CD4-positive, alpha-beta T cell treated with Interleukin-15 for 4 hours (primary cell): ENCODE results near the gene NKX2-8.
A peak's percentile ranks its signal among the peaks of the same experiment; 100 is the strongest.
"Not testable (repeated sequence)": the region's sequence is repeated elsewhere in the genome, so short reads cannot be mapped to it uniquely, and the experiment has no call there.

ENCODE experiments used
- DNase-seq: peaks from one replicate; pipeline ENCODE4 v3.0.0-alpha.2; 2020; ENCODE audit warnings: low spot score

NKX2-8 gene

DNA sequence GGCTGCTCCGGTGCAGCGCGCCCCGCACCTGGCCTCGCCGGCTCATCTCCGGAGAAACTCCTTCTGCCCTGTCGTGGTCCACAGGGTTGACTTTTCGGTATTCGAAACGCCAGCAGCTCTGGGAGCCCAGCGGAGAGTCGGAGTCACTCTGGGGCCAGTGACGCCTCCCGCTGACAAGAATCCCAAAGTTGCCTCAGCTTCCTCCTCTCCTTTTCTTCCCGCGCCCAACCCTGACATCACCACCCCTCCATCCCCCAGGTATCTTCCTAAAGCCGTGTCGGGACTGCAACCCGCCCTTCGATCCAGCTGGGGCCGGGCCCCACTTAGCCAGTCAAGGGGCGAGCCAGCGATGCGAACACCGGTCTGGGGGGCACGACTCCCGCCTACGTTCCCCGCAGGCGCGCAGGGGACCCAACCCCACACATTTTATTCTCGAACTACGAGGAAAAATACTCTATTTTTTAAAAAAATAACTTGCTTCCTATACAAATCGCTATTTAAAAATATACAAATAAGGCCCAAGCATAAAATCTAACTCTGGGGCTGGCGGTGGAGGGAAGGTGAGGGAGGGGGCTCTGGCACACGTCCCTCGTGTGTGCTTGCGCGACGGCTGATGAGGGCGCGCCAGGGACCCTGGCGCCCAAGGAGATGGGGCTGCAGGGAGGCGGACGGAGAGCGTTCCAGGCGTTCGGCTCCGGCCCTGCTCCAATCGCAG lies 2.1 kb downstream of the NKX2-8 start:
- DNase-seq = no peak

DNA sequence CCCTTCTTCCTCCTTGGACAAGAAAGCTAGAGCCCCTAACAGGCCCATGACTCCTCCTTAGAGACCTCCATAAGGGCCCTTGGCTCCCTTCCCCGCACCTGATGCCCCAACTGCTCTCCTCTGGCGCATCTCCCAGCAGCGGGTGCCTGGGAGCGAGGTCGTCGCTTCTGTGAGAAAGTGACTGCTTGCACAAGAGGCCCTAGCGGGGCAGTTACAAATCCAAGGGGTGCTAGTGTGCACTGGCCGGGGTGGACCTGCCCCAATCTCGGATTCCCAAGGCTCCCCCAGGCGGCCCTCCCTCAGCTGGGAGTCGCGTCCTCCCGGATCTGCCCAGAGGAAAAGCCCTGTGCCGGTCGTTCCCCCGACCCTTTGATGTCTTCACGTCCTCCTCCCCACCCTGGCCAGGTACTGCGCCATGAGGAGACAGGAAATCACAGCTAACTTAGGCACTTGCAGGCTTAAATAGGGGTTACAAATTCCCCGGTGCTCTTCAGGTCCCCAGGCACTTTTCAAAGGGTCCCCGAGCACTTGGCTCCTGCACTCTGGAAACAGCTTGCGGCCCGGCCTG lies 2.8 kb downstream of the NKX2-8 start:
- DNase-seq = no peak

- DNase-seq = no peak
These were observed 3.3 kb downstream of the NKX2-8 start for GRCh38 chr14:36579001-36579555.

DNA sequence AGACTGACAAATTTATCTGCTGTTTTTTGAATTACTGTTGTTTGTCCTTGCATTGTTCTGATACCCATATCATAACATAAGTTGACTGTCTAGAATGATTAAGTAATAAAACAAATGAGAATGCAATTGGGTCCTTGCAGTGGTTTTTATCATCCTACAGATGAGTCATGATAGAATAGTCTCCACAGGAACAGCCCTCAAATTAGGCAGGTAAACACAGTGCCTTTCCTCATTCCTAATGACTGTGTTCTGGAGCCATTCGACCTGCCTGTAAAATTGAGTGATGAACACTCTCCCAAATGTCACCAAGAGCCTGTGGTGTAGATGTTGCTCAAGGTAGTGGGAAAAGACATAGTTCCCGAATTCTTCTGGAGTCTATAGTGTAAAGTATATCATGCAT lies 12.3 kb downstream of the NKX2-8 start:
- DNase-seq = no peak

GRCh38 chr14:36556811-36557433 lies 25.5 kb downstream of the NKX2-8 start:
- peak; percentile 11 for DNase-seq

DNA sequence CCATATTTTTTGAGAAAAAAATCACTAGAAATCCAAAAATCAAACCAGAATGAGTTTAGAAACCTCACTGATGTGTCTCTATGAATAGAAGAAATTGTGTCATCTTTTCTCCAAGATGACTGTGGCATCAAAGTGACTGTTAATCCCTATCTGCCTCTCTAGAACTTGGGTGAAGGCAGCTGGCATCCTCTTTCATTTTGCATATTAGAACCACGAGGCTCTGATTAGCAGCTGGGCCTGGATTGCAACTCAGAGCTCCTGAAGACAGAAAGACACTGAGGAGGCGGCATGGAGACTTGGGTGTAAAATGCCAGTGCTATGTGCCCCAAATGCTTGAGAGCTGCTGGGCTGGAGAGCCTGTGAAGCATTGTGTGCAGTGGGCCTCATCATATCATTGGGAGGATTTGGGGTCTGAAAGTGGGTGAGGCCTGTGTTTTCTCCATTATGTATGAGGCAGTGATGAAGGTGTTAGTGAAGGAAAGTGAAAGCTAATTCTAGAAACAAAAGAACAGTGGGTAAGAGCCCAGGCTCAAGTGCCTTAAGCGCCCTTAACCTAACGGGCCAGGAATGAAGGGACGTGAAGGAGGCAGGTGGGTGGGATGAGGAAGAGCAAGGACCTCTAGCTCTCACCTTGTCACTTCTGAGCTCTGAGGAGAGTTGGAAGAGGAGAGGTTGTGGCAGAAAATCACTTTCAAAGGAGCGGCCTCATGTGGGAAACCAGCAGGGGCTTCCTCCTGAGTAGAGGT lies 26.2 kb downstream of the NKX2-8 start:
- no peak for DNase-seq

DNA sequence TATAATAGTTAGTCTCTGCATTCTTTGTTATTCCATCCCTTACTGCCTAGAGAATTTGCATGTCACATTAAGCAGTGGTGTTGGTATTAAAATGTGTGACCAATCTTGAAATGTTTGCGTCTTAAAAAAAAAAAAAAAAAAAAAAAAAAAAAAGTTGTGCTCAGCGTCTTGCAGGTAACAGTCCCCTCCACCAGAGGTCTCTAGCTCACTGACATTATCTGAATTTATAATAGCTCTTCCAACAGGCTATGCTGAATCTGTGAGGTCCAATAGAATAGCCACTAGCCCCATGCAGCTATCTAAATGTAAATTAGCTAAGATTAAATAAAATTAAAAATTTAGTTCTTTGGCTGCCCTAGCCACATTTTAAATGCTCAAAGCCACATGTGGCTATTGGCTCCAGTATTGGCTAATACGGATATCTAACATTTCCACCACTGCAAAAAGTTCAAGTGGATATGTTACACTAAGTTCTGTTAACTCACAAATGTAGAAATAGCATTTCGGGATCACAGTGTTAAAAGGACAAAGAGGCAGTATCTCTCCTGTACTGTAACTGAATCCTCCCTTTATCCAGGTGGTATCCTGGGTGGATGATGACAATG lies 28.7 kb downstream of the NKX2-8 start:
- no peak for DNase-seq

DNA sequence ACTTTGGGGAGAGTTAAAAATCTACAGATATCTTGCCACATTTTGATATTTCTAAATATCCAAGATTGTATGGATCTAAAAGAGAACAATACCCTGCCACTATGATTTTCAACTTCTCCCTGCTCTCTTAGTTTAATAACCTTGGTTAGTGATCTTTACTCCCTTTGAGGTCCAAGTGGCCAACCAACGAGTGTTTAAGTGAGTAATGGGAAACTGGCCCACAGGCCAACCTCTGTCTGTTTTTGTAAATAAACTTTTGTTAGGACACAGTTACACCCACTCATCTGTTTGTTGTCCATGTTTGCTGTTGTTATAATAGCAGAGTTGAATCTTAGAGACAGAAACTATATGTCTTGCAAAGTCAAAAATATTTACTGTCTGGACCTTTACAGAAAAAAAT lies 31.5 kb downstream of the NKX2-8 start:
- no peak for DNase-seq

GRCh38 chr14:36544280-36544679 lies 38.1 kb downstream of the NKX2-8 start:
- DNase-seq = not testable (repeated sequence)

DNA sequence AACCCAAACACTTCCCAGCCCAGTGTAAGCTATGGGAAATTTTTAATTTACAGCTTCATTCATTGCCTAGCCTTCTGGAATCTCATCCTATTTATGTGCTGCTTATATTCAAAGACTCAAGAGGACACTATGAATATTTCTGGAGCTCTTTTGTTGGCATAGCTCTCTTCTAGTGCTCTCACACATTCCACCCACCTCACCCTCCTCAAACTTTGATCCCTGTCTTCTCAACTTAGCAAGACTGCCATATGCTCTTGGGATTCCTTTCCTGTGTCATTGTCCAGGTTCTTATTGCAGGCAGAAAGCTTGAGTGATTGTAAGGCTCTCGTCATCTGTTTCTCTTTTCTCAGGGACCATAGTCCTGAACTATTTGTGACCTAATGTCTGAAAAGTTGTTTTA lies 44.4 kb downstream of the NKX2-8 start:
- no peak for DNase-seq
